ENCODE data around the gene TNFAIP3.

TNFAIP3 gene

DNA sequence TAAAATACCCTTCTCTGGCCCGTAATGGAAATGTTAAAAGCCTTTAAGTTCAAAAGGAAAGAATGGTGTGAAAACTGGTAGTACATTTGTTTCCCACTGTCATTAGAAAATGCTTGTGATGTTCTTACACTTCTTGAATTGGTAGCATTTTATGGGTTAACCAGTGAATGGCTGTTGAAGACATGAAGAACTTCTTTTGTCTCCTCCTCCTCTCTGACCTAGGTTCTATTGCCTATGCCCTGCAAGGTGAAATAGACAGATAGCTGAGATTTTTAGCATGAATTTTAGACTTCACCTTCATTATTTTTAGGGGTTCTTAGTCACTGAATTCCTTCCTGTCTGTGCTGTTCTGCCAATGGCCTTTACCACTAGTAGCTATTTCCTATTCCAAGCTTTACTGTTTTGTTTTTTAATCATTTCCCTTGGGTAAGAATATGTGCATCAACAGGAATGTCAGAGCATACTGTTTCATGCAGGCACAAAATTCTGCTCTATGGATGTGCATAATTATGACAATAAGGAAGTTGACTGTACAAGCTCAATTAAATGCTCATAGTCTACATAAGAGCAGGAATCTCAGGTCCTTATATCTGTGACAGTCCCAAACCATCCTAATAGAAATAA, 4.9 kb downstream of the TNFAIP3 start:
- peaks cover 18% of the 10 kb centered on the region for H3K27me3 ChIP-seq (ENCODE audit: insufficient read depth, insufficient read length)
- no peaks in the 10 kb centered on the region for H3K4me1 ChIP-seq (ENCODE audit: insufficient read depth, insufficient read length)
- H3K36me3 ChIP-seq (ENCODE audit: insufficient read depth, insufficient read length, low read length) = peaks cover 51% of the 10 kb centered on the region
- H3K9me3 ChIP-seq (ENCODE audit: insufficient read depth, low read length) = no peaks in the 10 kb centered on the region
- TF ChIP-seq YY1 (IDR thresholded peaks at IDR 0.05; ENCODE audit: insufficient read depth, insufficient read length) (no peak), SUZ12 (IDR thresholded peaks at IDR 0.05; ENCODE audit: extremely low read depth, insufficient read depth, insufficient read length) (no peak), ZNF274 (IDR thresholded peaks at IDR 0.05; ENCODE audit: low read depth, low read length) (no peak)
- no peak overlapping the region for H3K9ac ChIP-seq (ENCODE audit: insufficient read length, low read depth)
- no peak overlapping the region for H3K4me3 ChIP-seq (ENCODE audit: insufficient read length, low read depth)
- no peak for DNase-seq (ENCODE audit: low read depth, low spot score)

DNA sequence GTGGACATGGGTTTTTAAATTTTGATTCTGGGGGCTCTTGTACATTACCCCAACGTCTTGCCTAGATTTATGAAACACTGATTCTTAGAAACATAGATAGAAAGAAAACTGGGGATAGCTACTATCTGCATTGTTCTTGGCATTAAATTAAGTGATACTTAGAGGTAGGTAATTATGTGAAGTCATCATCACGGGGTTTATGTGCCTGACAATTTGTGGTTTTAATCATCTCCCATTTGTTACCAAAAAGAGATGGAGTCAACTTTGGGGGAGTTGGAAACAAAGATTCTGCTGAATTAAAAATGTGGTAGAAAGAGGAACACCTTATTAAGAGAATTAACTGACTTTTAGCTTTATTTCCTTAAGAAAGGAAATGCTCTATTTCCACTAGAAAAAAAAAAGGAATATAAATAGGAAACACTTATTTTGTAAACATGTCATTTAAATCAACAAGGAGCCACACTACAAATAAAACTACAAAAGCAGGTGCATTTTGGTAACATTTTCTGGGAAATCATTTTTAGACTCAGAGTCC, 5.6 kb downstream of the TNFAIP3 start:
- H3K4me1 ChIP-seq (ENCODE audit: insufficient read depth, insufficient read length) = no peaks in the 10 kb centered on the region

DNA sequence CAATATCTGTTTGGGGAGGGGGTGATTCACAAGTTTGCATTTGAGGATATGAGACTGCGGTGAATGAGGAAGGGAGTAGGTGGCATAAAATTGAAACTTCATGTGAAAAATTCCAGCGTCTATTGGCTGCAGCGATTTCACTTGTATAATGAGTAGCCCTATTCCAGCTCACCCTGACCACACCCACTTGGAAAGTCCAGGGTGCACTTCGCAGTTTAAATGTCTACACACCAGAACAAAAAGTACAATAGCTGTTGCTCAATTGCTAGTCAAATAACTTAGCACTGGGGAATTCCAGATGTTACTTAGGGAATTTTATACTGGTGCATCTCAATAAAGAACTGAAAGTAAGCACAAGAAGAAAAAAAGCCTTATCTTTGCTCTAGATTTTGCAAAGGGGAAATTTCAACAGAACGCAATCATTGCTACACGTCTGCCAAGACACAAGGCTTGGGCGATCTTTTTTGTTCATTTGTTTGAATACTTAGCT, 6.3 kb downstream of the TNFAIP3 start:
- Histone ChIP-seq H3K4me3 (ENCODE audit: insufficient read length, low read depth) (no peak overlapping the region), H3K4me1 (ENCODE audit: insufficient read depth, insufficient read length) (no peaks in the 10 kb centered on the region), H3K36me3 (ENCODE audit: insufficient read depth, insufficient read length, low read length) (peaks cover 65% of the 10 kb centered on the region), H3K27me3 (ENCODE audit: insufficient read depth, insufficient read length) (peaks cover 8% of the 10 kb centered on the region), H3K9me3 (ENCODE audit: insufficient read depth, low read length) (no peaks in the 10 kb centered on the region), H3K9ac (ENCODE audit: insufficient read length, low read depth) (no peak overlapping the region)
- TF ChIP-seq YY1 (IDR thresholded peaks at IDR 0.05; ENCODE audit: insufficient read depth, insufficient read length) (no peak), ZNF274 (IDR thresholded peaks at IDR 0.05; ENCODE audit: low read depth, low read length) (no peak), SUZ12 (IDR thresholded peaks at IDR 0.05; ENCODE audit: extremely low read depth, insufficient read depth, insufficient read length) (no peak)
- no peak for DNase-seq (ENCODE audit: low read depth, low spot score)

More for the DNA sequence above, 5.6 kb downstream of the TNFAIP3 start:
- no peak overlapping the region for H3K4me3 ChIP-seq (ENCODE audit: insufficient read length, low read depth)
- H3K9ac ChIP-seq (ENCODE audit: insufficient read length, low read depth) = no peak overlapping the region
- peaks cover 15% of the 10 kb centered on the region for H3K27me3 ChIP-seq (ENCODE audit: insufficient read depth, insufficient read length)
- TF ChIP-seq ZNF274 (IDR thresholded peaks at IDR 0.05; ENCODE audit: low read depth, low read length) (no peak), YY1 (IDR thresholded peaks at IDR 0.05; ENCODE audit: insufficient read depth, insufficient read length) (no peak), SUZ12 (IDR thresholded peaks at IDR 0.05; ENCODE audit: extremely low read depth, insufficient read depth, insufficient read length) (no peak)
- H3K9me3 ChIP-seq (ENCODE audit: insufficient read depth, low read length) = no peaks in the 10 kb centered on the region
- H3K36me3 ChIP-seq (ENCODE audit: insufficient read depth, insufficient read length, low read length) = peaks cover 58% of the 10 kb centered on the region
- no peak for DNase-seq (ENCODE audit: low read depth, low spot score)

DNA sequence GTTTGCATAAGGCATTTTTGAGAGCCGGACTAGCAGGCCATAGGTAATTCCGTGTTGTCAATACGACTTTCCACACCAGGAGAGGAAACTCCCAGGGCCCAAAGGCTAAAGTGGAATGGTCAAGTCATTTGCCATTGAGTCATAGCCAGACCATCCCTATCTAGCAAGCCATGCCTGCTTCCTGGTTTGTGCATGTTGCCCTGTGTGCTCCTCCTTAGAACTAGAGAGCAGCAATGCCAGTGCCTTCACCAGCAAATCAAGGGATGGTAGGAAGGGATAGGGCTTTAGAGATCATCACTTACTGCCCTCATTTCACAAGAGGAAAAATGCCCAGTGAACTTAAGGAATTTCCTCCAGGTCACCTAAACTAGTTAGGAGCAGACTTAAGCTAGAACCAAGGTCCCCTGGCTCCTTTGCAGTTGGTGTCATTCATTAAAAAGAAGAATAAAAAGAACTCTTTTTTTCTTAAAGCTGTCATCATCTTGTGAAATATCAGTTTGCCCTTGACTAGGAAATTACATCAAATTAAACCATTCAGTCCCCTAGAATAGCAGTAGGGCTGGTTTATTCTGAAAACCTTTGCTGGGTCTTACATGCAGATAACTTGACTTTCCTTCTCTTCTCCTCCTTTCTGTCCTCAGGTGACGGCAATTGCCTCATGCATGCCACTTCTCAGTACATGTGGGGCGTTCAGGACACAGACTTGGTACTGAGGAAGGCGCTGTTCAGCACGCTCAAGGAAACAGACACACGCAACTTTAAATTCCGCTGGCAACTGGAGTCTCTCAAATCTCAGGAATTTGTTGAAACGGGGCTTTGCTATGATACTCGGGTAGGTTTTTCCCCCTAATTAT, 7.4 kb downstream of the TNFAIP3 start:
- H3K4me1 ChIP-seq (ENCODE audit: insufficient read depth, insufficient read length) = no peaks in the 10 kb centered on the region
- H3K9ac ChIP-seq (ENCODE audit: insufficient read length, low read depth) = no peak overlapping the region
- H3K27me3 ChIP-seq (ENCODE audit: insufficient read depth, insufficient read length) = no peaks in the 10 kb centered on the region
- no peak for DNase-seq (ENCODE audit: low read depth, low spot score)
- no peak overlapping the region for H3K4me3 ChIP-seq (ENCODE audit: insufficient read length, low read depth)
- no peak for TF ChIP-seq SUZ12 (IDR thresholded peaks at IDR 0.05; ENCODE audit: extremely low read depth, insufficient read depth, insufficient read length)
- no peak for TF ChIP-seq YY1 (IDR thresholded peaks at IDR 0.05; ENCODE audit: insufficient read depth, insufficient read length)
- no peak for TF ChIP-seq ZNF274 (IDR thresholded peaks at IDR 0.05; ENCODE audit: low read depth, low read length)
- peaks cover 75% of the 10 kb centered on the region for H3K36me3 ChIP-seq (ENCODE audit: insufficient read depth, insufficient read length, low read length)
- H3K9me3 ChIP-seq (ENCODE audit: insufficient read depth, low read length) = no peaks in the 10 kb centered on the region

DNA sequence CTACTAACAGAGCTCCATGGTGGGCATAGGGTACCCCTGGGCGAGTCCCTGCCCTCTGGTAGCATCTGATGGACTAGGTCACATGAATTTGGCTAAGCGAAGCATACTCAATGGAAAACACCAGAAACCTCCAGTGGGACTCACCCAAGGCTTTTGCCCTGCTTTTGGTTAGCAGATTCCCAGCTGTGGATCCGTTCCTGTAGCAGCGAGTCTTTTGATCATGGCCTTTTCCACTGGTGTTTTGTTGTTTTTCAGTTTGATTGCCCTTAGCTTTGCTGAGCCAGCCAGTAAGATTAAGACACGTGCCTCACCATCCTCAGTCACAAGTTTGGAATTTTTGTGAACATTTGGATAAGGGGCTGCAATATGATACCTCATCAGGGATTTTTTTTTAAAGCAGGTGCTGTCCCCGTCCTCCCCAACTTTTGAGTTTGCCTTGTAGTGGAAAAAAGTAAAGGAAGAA, 8.0 kb downstream of the TNFAIP3 start:
- H3K4me1 ChIP-seq (ENCODE audit: insufficient read depth, insufficient read length) = no peaks in the 10 kb centered on the region
- no peak overlapping the region for H3K4me3 ChIP-seq (ENCODE audit: insufficient read length, low read depth)
- H3K9ac ChIP-seq (ENCODE audit: insufficient read length, low read depth) = no peak overlapping the region
- no peak for DNase-seq (ENCODE audit: low read depth, low spot score)
- H3K27me3 ChIP-seq (ENCODE audit: insufficient read depth, insufficient read length) = no peaks in the 10 kb centered on the region
- H3K9me3 ChIP-seq (ENCODE audit: insufficient read depth, low read length) = no peaks in the 10 kb centered on the region
- H3K36me3 ChIP-seq (ENCODE audit: insufficient read depth, insufficient read length, low read length) = peaks cover 78% of the 10 kb centered on the region
- TF ChIP-seq SUZ12 (IDR thresholded peaks at IDR 0.05; ENCODE audit: extremely low read depth, insufficient read depth, insufficient read length) (no peak), ZNF274 (IDR thresholded peaks at IDR 0.05; ENCODE audit: low read depth, low read length) (no peak), YY1 (IDR thresholded peaks at IDR 0.05; ENCODE audit: insufficient read depth, insufficient read length) (no peak)

DNA sequence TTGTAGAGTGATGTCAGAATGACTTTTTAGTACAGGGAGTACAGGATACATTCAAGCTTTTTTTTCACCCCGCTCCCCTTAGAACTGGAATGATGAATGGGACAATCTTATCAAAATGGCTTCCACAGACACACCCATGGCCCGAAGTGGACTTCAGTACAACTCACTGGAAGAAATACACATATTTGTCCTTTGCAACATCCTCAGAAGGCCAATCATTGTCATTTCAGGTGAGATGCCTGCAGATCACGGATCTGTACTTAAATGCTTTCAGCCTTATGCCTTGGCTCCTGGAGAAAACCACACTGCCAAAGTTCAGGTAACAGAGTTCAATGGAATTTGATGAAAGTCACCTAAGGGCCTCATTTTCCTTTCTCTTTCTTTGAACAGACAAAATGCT, 8.5 kb downstream of the TNFAIP3 start:
- no peaks in the 10 kb centered on the region for H3K9me3 ChIP-seq (ENCODE audit: insufficient read depth, low read length)

DNA sequence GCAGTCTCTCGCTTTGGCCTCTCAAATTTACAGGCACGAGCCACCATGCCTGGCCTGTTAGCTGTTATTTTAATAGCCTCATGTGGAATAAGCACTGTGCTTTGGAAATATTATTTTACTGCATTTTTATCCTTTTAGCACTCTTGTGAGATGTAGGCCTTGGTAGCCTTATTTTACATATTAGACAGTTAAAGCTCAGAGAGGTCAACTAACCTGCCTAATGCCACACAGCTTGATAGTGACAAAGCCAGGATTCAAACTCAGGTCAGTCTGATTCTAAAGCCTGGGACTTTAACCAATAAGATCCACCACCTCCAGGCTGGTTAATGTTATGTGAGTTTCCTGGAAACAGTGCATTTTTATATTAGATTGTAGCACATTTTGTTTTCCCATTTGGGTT, 9.5 kb downstream of the TNFAIP3 start:
- TF ChIP-seq ZNF274 (IDR thresholded peaks at IDR 0.05; ENCODE audit: low read depth, low read length) = no peak
- TF ChIP-seq SUZ12 (IDR thresholded peaks at IDR 0.05; ENCODE audit: extremely low read depth, insufficient read depth, insufficient read length) = no peak
- no peak for TF ChIP-seq YY1 (IDR thresholded peaks at IDR 0.05; ENCODE audit: insufficient read depth, insufficient read length)
- H3K4me1 ChIP-seq (ENCODE audit: insufficient read depth, insufficient read length) = no peaks in the 10 kb centered on the region

More for the DNA sequence above, 8.5 kb downstream of the TNFAIP3 start:
- no peaks in the 10 kb centered on the region for H3K27me3 ChIP-seq (ENCODE audit: insufficient read depth, insufficient read length)
- no peak overlapping the region for H3K4me3 ChIP-seq (ENCODE audit: insufficient read length, low read depth)
- peaks cover 83% of the 10 kb centered on the region for H3K36me3 ChIP-seq (ENCODE audit: insufficient read depth, insufficient read length, low read length)
- H3K4me1 ChIP-seq (ENCODE audit: insufficient read depth, insufficient read length) = no peaks in the 10 kb centered on the region
- TF ChIP-seq ZNF274 (IDR thresholded peaks at IDR 0.05; ENCODE audit: low read depth, low read length) (no peak), SUZ12 (IDR thresholded peaks at IDR 0.05; ENCODE audit: extremely low read depth, insufficient read depth, insufficient read length) (no peak), YY1 (IDR thresholded peaks at IDR 0.05; ENCODE audit: insufficient read depth, insufficient read length) (no peak)
- H3K9ac ChIP-seq (ENCODE audit: insufficient read length, low read depth) = no peak overlapping the region
- DNase-seq (ENCODE audit: low read depth, low spot score) = no peak

More for the DNA sequence above, 9.5 kb downstream of the TNFAIP3 start:
- DNase-seq (ENCODE audit: low read depth, low spot score) = no peak
- H3K9me3 ChIP-seq (ENCODE audit: insufficient read depth, low read length) = no peaks in the 10 kb centered on the region
- no peak overlapping the region for H3K4me3 ChIP-seq (ENCODE audit: insufficient read length, low read depth)
- H3K9ac ChIP-seq (ENCODE audit: insufficient read length, low read depth) = no peak overlapping the region
- peaks cover 88% of the 10 kb centered on the region for H3K36me3 ChIP-seq (ENCODE audit: insufficient read depth, insufficient read length, low read length)
- H3K27me3 ChIP-seq (ENCODE audit: insufficient read depth, insufficient read length) = no peaks in the 10 kb centered on the region

Data from NT2/D1 (cell line).